Measurements from ENCODE around the gene IL4R. TPM values are rescaled to one million over a fixed set of nuclear protein-coding genes. Genes with fewer than 3 reads are reported as not detected.

Gene IL4R
- total RNA-seq, 1 experiment from 2014 or later, result 29.6 TPM

DNA sequence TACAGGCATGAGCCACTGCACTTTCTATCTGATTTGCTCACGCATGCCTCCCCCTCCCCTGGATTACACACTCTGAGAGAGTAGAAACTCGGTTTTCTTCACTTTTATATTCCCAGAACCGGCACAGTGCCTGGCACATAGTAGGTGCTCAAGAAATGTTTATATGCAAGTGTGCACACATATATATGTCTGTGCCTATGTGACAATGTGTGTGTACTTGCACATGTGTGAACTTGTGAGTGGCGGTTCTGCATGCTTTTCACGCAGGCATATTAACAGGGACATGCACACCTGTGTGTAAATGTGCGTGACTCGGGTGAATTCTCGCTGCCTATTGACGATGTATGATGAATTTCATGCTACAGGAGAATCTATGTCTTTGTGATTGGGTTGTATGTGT, 66.1 kb downstream of the IL4R start:
- ATAC-seq (no peak), DNase-seq (ENCODE audit: low read depth, low spot score) (no peak)
- H3K4me3 ChIP-seq (replicated peaks in 1 of 2; ENCODE audit: low read depth in 1 of 2, low read length in 2 of 2), result no peak overlapping the region
- H2AFZ ChIP-seq (ENCODE audit: low read depth, low read length, poor library complexity, severe bottlenecking), result no peak overlapping the region
- RAD21 ChIA-PET (ENCODE audit: low non-redundant PET in 1 of 2, low total read pairs in 2 of 2, uncharacterized antibody in 2 of 2, unreplicated experiment in 2 of 2), result no interaction called here
- no peak overlapping the region for H3K9ac ChIP-seq (ENCODE audit: low read length)
- H4K20me1 ChIP-seq (ENCODE audit: insufficient read depth), result no peaks in the 10 kb centered on the region
- no peaks in the 10 kb centered on the region for H3K9me3 ChIP-seq (ENCODE audit: control insufficient read depth in 1 of 2, insufficient read depth in 1 of 2, low read depth in 1 of 2, low read length in 2 of 2)
- no peaks in the 10 kb centered on the region for H3K36me3 ChIP-seq (ENCODE audit: control insufficient read depth in 1 of 2, insufficient read depth in 2 of 2, low read length in 2 of 2)
- no peaks in the 10 kb centered on the region for H3K27me3 ChIP-seq (ENCODE audit: insufficient read depth, low read length)
- intact Hi-C loops (cut with micrococcal nuclease), result no loop called here
- peaks cover 6 to 12% of the 10 kb centered on the region in 2 experiments; a peak in 3 of 4 replicates for H3K4me1 ChIP-seq (ENCODE audit: control insufficient read depth in 1 of 2, insufficient read depth in 2 of 2, low read length in 2 of 2)
- no peaks in the 10 kb centered on the region for H3K9me2 ChIP-seq (ENCODE audit: insufficient read depth)
- H3K4me2 ChIP-seq (ENCODE audit: low read length), result no peak overlapping the region
- no peaks in the 10 kb centered on the region for H3K79me2 ChIP-seq (ENCODE audit: insufficient read depth, low read length)
- CTCF ChIA-PET, result no interaction called here
- no TSS peak for BruUV-seq (replicated peaks)
- TF ChIP-seq, protein P1, sequence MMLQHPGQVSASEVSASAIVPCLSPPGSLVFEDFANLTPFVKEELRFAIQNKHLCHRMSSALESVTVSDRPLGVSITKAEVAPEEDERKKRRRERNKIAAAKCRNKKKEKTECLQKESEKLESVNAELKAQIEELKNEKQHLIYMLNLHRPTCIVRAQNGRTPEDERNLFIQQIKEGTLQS (IDR thresholded peaks at IDR 0.05), result no peak
- TF ChIP-seq EZH2phosphoT487 (IDR thresholded peaks at IDR 0.05; ENCODE audit: borderline replicate concordance), result no peak
- TF ChIP-seq, protein P2, sequence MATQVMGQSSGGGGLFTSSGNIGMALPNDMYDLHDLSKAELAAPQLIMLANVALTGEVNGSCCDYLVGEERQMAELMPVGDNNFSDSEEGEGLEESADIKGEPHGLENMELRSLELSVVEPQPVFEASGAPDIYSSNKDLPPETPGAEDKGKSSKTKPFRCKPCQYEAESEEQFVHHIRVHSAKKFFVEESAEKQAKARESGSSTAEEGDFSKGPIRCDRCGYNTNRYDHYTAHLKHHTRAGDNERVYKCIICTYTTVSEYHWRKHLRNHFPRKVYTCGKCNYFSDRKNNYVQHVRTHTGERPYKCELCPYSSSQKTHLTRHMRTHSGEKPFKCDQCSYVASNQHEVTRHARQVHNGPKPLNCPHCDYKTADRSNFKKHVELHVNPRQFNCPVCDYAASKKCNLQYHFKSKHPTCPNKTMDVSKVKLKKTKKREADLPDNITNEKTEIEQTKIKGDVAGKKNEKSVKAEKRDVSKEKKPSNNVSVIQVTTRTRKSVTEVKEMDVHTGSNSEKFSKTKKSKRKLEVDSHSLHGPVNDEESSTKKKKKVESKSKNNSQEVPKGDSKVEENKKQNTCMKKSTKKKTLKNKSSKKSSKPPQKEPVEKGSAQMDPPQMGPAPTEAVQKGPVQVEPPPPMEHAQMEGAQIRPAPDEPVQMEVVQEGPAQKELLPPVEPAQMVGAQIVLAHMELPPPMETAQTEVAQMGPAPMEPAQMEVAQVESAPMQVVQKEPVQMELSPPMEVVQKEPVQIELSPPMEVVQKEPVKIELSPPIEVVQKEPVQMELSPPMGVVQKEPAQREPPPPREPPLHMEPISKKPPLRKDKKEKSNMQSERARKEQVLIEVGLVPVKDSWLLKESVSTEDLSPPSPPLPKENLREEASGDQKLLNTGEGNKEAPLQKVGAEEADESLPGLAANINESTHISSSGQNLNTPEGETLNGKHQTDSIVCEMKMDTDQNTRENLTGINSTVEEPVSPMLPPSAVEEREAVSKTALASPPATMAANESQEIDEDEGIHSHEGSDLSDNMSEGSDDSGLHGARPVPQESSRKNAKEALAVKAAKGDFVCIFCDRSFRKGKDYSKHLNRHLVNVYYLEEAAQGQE (IDR thresholded peaks at IDR 0.05; ENCODE audit: low read depth), result no peak
- no peak for TF ChIP-seq ZFX (IDR thresholded peaks at IDR 0.05)
- TF ChIP-seq SIN3A (IDR thresholded peaks at IDR 0.05; ENCODE audit: low read depth), result no peak
- no peak for TF ChIP-seq YY1 (IDR thresholded peaks at IDR 0.05; ENCODE audit: extremely low read depth, insufficient replicate concordance, low read depth, low read length)
- no peak for TF ChIP-seq SP1 (IDR thresholded peaks at IDR 0.05; ENCODE audit: low read depth)
- POLR2A ChIA-PET, result no interaction called here
- H3K27ac ChIP-seq (ENCODE audit: low read depth, low read length), result no peak overlapping the region
